Parathyroid adenoma (tissue), 2 donors: ENCODE results near the gene BORCS5.

Source experiments
- H2AFZ ChIP-seq: fragments of 300-600 bp; sonication (generic); one replicate; pipeline ENCODE4 v1.7.0; 2017; ENCODE audit warnings: antibody characterized with exemption, mild to moderate bottlenecking
- H3K27ac ChIP-seq: fragments of 300-600 bp; sonication (generic); one replicate; pipeline ENCODE4 v1.7.0; 2017
- H3K27me3 ChIP-seq: fragments of 300-600 bp; sonication (generic); one replicate; pipeline ENCODE4 v1.7.0; 2017; ENCODE audit warnings: low read length; ENCODE audit not compliant: control insufficient read depth, insufficient read depth
- H3K36me3 ChIP-seq: fragments of 300-600 bp; sonication (generic); one replicate; pipeline ENCODE4 v1.7.0; 2017; ENCODE audit warnings: low read length; ENCODE audit not compliant: control insufficient read depth, insufficient read depth
- H3K4me1 ChIP-seq: fragments of 300-600 bp; sonication (generic); one replicate; pipeline ENCODE4 v1.7.0; 2017; ENCODE audit warnings: control low read depth
- H3K4me2 ChIP-seq: fragments of 300-600 bp; sonication (generic); one replicate; pipeline ENCODE4 v1.7.0; 2017; ENCODE audit warnings: low read length
- H3K4me3 ChIP-seq: fragments of 300-600 bp; sonication (generic); one replicate; pipeline ENCODE4 v1.7.0; 2017; ENCODE audit warnings: low read depth, low read length
- H3K79me2 ChIP-seq: fragments of 300-600 bp; sonication (generic); one replicate; pipeline ENCODE4 v1.7.0; 2017; ENCODE audit warnings: control low read depth
- H3K9ac ChIP-seq: fragments of 300-600 bp; sonication (generic); one replicate; pipeline ENCODE4 v1.7.0; 2017; ENCODE audit warnings: mild to moderate bottlenecking
- H3K9me3 ChIP-seq: fragments of 300-600 bp; sonication (generic); one replicate; pipeline ENCODE4 v1.7.0; 2017; ENCODE audit warnings: low read length; ENCODE audit not compliant: control insufficient read depth
- TF ChIP-seq, protein P1 (sequence below): fragments of 300-600 bp; sonication (generic); IDR thresholded peaks from one replicate; pipeline ENCODE4 v1.7.0; 2017; ENCODE audit warnings: antibody characterized with exemption, mild to moderate bottlenecking
- donor health status: primary hyperparathyroidism.

The BORCS5 gene

DNA sequence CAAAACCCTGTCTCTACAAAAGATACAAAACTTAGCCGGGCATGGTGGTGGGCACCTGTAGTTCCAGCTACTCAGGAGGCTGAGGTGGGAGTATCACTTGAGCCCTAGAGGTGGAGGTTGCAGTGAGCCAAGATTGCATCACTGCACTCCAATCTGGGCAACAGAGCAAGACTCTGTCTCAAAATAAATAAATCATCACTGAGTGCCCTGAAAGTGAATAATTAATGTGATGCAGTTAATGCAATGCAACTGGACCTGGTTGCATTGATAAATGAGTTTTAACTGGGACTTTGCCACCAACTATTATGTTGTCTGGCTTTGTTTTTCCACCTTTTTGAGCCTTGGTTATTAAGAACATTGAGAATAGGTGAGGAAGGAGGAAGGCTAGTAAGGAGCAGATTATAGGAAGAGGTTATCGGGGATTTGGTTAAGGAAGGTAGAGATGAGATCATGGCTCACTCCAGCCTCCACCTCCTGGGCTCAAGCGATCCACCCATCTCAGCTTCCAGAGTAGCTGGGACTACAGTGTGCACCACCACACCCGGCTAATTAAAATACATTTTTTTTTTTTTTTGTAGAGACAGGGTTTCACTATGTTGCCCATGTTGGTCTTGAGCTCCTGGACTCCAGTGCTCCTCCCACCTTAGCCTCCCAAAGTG is 8.0 kb downstream of the BORCS5 start:
- H3K4me3 ChIP-seq: no peak overlapping the region
- TF ChIP-seq, protein P1, sequence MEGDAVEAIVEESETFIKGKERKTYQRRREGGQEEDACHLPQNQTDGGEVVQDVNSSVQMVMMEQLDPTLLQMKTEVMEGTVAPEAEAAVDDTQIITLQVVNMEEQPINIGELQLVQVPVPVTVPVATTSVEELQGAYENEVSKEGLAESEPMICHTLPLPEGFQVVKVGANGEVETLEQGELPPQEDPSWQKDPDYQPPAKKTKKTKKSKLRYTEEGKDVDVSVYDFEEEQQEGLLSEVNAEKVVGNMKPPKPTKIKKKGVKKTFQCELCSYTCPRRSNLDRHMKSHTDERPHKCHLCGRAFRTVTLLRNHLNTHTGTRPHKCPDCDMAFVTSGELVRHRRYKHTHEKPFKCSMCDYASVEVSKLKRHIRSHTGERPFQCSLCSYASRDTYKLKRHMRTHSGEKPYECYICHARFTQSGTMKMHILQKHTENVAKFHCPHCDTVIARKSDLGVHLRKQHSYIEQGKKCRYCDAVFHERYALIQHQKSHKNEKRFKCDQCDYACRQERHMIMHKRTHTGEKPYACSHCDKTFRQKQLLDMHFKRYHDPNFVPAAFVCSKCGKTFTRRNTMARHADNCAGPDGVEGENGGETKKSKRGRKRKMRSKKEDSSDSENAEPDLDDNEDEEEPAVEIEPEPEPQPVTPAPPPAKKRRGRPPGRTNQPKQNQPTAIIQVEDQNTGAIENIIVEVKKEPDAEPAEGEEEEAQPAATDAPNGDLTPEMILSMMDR: no peak
- H3K79me2 ChIP-seq: no peaks in the 10 kb centered on the region
- no peaks in the 10 kb centered on the region for H3K27me3 ChIP-seq
- no peak overlapping the region for H3K9ac ChIP-seq
- peaks cover 2% of the 10 kb centered on the region for H3K4me1 ChIP-seq
- H2AFZ ChIP-seq: no peak overlapping the region
- no peaks in the 10 kb centered on the region for H3K9me3 ChIP-seq
- no peak overlapping the region for H3K27ac ChIP-seq
- H3K36me3 ChIP-seq: no peaks in the 10 kb centered on the region
- H3K4me2 ChIP-seq: no peak overlapping the region

DNA sequence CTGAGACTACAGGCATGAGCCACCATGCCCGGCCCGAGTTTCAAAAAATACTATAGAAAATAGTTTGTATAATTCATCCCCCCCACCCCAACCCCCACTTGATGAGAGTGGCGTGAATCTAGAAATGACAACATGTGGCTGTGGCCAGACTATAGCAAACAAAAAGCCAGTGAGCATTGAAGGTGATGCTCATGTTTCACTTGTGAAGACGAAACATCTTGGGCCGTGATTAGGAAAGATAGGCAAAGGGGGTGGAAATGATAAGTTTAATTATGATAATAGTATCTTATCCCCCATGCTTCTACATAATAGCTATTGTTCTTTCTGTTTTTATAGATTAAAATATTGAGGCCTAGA is 8.5 kb downstream of the BORCS5 start:
- Histone ChIP-seq H3K9ac (no peak overlapping the region), H3K4me3 (no peak overlapping the region), H2AFZ (no peak overlapping the region), H3K9me3 (no peaks in the 10 kb centered on the region), H3K27me3 (no peaks in the 10 kb centered on the region), H3K27ac (no peak overlapping the region), H3K36me3 (no peaks in the 10 kb centered on the region), H3K4me2 (no peak overlapping the region), H3K4me1 (peaks cover 2% of the 10 kb centered on the region), H3K79me2 (no peaks in the 10 kb centered on the region)
- TF ChIP-seq, protein P1: no peak

DNA sequence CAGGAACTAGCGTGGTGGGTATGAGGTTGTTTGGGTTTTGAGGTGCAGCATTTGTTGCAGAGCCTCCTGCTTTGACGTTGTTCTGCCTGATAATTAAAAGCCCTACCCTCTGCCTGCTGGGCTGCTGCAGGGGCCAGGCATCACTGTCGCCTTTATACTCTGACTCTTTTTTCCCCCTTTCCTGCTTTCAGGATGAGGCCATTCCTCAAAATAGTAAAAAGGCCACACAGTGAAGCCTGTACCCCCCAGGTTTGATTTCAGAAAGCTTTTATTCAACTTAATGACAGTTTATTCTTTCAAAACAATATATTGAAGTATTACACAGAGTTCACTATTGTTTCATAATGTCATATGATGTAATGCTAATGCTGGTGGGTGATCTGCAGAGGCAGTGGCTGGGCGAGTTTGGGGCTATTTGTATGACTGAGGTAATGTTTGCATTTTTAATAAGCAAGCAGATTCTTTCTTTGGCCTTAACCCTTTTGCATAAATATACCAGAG is 9.1 kb downstream of the BORCS5 start:
- Histone ChIP-seq H3K79me2 (no peaks in the 10 kb centered on the region), H3K9ac (no peak overlapping the region), H3K27me3 (no peaks in the 10 kb centered on the region), H3K36me3 (no peaks in the 10 kb centered on the region), H3K4me2 (no peak overlapping the region), H2AFZ (no peak overlapping the region), H3K27ac (no peak overlapping the region), H3K4me1 (peaks cover 2% of the 10 kb centered on the region), H3K9me3 (no peaks in the 10 kb centered on the region), H3K4me3 (no peak overlapping the region)
- TF ChIP-seq, protein P1: no peak

DNA sequence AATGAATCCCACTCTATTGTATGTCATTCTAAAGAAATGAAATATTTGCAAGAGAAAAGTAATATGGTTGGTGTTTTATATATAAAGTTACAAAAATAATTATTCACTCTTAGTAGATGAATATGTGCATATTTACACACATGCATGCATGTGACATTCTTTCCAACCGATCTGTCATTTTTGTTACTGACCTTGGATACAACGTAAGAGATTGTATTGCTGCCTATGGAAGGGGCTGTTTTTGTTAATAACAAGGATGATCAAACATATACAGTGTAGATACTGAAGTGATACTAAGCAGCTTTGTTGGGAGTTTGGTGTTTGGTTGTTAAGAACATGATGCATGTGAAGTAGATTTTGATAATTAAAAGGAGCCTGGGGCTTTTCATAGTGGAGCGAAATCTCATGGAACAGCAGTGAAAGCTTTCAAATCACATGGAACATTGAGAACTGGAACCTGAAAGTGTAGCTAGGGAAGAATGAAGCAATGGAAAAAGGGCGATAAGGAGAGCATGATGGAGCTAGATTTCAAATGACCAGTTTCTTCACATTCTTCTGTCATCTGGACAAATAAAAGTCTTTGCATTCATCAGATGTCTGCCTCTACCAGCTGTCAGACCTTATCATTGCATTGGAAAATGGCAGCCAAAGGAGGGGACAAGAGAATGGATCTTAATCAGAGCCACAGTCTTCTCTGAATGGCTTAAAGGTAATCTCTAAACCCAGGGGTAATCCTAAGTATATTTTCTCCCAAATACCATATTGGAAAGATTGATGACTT is 10.0 kb downstream of the BORCS5 start:
- peaks cover 2% of the 10 kb centered on the region for H3K4me1 ChIP-seq

More for the DNA sequence above, 10.0 kb downstream of the BORCS5 start:
- Histone ChIP-seq H3K4me2 (no peak overlapping the region), H3K79me2 (no peaks in the 10 kb centered on the region), H3K27ac (no peak overlapping the region), H2AFZ (no peak overlapping the region), H3K36me3 (no peaks in the 10 kb centered on the region), H3K9ac (no peak overlapping the region), H3K9me3 (no peaks in the 10 kb centered on the region), H3K27me3 (no peaks in the 10 kb centered on the region), H3K4me3 (no peak overlapping the region)
- TF ChIP-seq, protein P1: no peak
